Subcutaneous adipose tissue (tissue), 4 donors: ENCODE data around the gene LSG1. TPM values are rescaled to one million over a fixed set of nuclear protein-coding genes. Genes with fewer than 3 reads are reported as not detected.

Experiments
- small RNA-seq: library from RNA; depleted of rRNA; stranded (forward); fragments of <200 nt; gene quantifications from one replicate; pipeline ENCODE3, GENCODE V24; 2016
- total RNA-seq, 4 donors: library from RNA; depleted of rRNA; stranded (reverse); fragments of >200 nt; gene quantifications; one replicate each; pipeline ENCODE4 v1.1.0, GENCODE V29; 2016
- TF ChIP-seq, protein P1 (sequence below): fragments of 450-650 bp; IDR thresholded peaks from one replicate; pipeline ENCODE4 v1.5.1; 2016; ENCODE audit warnings: low read depth, mild to moderate bottlenecking, control low read depth, antibody characterized with exemption, moderate library complexity

The LSG1 gene
- total RNA-seq, 4 donors from 2014 or later = 27.5 to 49.9 (median 38.9) TPM

GRCh38 chr3:194592798-194593752 is 78.9 kb downstream of the LSG1 start:
- TF ChIP-seq, protein P1, sequence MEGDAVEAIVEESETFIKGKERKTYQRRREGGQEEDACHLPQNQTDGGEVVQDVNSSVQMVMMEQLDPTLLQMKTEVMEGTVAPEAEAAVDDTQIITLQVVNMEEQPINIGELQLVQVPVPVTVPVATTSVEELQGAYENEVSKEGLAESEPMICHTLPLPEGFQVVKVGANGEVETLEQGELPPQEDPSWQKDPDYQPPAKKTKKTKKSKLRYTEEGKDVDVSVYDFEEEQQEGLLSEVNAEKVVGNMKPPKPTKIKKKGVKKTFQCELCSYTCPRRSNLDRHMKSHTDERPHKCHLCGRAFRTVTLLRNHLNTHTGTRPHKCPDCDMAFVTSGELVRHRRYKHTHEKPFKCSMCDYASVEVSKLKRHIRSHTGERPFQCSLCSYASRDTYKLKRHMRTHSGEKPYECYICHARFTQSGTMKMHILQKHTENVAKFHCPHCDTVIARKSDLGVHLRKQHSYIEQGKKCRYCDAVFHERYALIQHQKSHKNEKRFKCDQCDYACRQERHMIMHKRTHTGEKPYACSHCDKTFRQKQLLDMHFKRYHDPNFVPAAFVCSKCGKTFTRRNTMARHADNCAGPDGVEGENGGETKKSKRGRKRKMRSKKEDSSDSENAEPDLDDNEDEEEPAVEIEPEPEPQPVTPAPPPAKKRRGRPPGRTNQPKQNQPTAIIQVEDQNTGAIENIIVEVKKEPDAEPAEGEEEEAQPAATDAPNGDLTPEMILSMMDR = no peak

Small RNA genes within 50 kb of the gene (small RNA-seq; reads per million reads assigned to genes)
- not detected for gene AC046143.2

Other genes starting within 250 kb of the LSG1 start
- 100 to 1,000 TPM; 117 to 222 (median 170) TPM for gene ATP13A3, start 185.2 kb downstream of the LSG1 start, total RNA-seq
- gene TMEM44, start 38.8 kb downstream of the LSG1 start, total RNA-seq = 10 to 100 TPM in 2 of 4 donors, 1 to 10 TPM in 2; 8.1 to 17.7 (median 11.6) TPM
- gene FAM43A, start 13.7 kb upstream of the LSG1 start, total RNA-seq = 10 to 100 TPM in 2 of 4 donors, 1 to 10 TPM in 2; 4.4 to 24.5 (median 9.1) TPM